Psoas muscle (tissue), 8 donors: ENCODE results near the gene ABHD10. TPM values are rescaled to one million over a fixed set of nuclear protein-coding genes. Genes with fewer than 3 reads are reported as not detected.

Source experiments
- ATAC-seq, 4 donors: fragments of 200-7000 bp; cut with Tn5 transposase; one replicate each; pipeline ENCODE4 v1.9.1; 2020; ENCODE audit warnings: moderate library complexity in 3 of 4, mild to moderate bottlenecking in 2 of 4
- DNase-seq, 2 donors: peaks; one replicate each; pipeline ENCODE4 v3.0.0-alpha.2; 2020
- H3K27ac ChIP-seq: fragments of 200-600 bp; one replicate; pipeline ENCODE4 v1.8.0; 2022
- H3K27me3 ChIP-seq, 3 donors: fragments of 200-600 bp in 1 of 3; one replicate each; pipeline versions ENCODE4 v1.6.1 to v1.8.0; 2013 to 2022; ENCODE audit warnings: low read length in 2 of 3, mild to moderate bottlenecking in 2 of 3, moderate library complexity in 1 of 3; ENCODE audit not compliant: insufficient read depth in 3 of 3
- H3K36me3 ChIP-seq, 2 donors: fragments of 200-600 bp in 1 of 2; one replicate each; pipeline versions ENCODE4 v1.6.1 to v1.8.0; 2013 to 2022; ENCODE audit warnings: low read depth in 1 of 2, mild to moderate bottlenecking in 1 of 2, moderate library complexity in 1 of 2; ENCODE audit not compliant: insufficient read depth in 1 of 2
- H3K4me1 ChIP-seq: fragments of 200-600 bp; one replicate; pipeline ENCODE4 v1.8.0; 2022
- H3K4me3 ChIP-seq: fragments of 200-600 bp; one replicate; pipeline ENCODE4 v1.8.0; 2022; ENCODE audit warnings: mild to moderate bottlenecking
- H3K9me3 ChIP-seq: fragments of 200-600 bp; one replicate; pipeline ENCODE4 v1.8.0; 2022
- WGBS, 3 donors: extraction: QIAGEN DNeasy Blood & Tissue Kit; methylation state at CpG; one replicate each; pipeline versions ENCODE4 v1.1.6 to v1.1.7; 2013; 5-methylcytosine and 5-hydroxymethylcytosine counted together
- intact Hi-C, 2 donors: fragments of 100-400 bp; cut with DNase I; formaldehyde crosslinking; loops; one replicate each; pipeline versions ENCODE4 v1.11.0 to v1.14.2; 2022
- polyA plus RNA-seq, 3 donors: library from polyadenylated mRNA; stranded (reverse); fragments of 200-250 nt; gene quantifications; one replicate each; pipeline ENCODE4 v1.2.3, GENCODE V29; 2013
- total RNA-seq, 4 donors: library from RNA; stranded (reverse); fragmentation: NEBNext Ultra II Directional in 2 of 4; extraction: Animal tissue kit (Norgen Biotek cat#: 25700) in 2 of 4; gene quantifications; one replicate each; pipeline versions ENCODE4 v1.2.1 to v1.2.4, GENCODE V29; 2021 to 2023
- TF ChIP-seq, protein P1 (sequence below): fragments of 200-600 bp; IDR thresholded peaks from one replicate; pipeline ENCODE4 v1.8.0; 2022; ENCODE audit warnings: antibody characterized with exemption
- donor health status: healthy with polysubstance abuse.
- donor health status: DM: no; HTN: no; CAD: no; lungs with moderate emphysema.
- donor health status: Bipolar disorder and iron deficiency.
- donor health status: healthy.
- donor health status: DM: yes; HTN: yes; CAD: no.
- donor health status: DM: no; HTN: no; CAD: no.
- donor health status: DM: no; HTN: no; CAD: no.
- donor health status: DM: yes; HTN: yes; CAD: no.

ABHD10 gene
- total and polyA plus RNA-seq, 7 donors: 6.1 to 17.1 (median 12.9) TPM

GRCh38 chr3:112018712-112019111 is 39.9 kb downstream of the ABHD10 start:
- Histone ChIP-seq H3K4me1 (no peaks in the 10 kb centered on the region), H3K27me3 (no peaks in the 10 kb centered on the region), H3K27ac (no peak overlapping the region), H3K36me3 (no peaks in the 10 kb centered on the region), H3K9me3 (no peaks in the 10 kb centered on the region), H3K4me3 (no peak overlapping the region)
- DNase-seq (no peak), ATAC-seq (no peak)
- intact Hi-C loops: no loop called here
- WGBS, 3 donors: 95 to 99% (median 97%) methylated on average over 4 of the region's 4 CpGs
- TF ChIP-seq, protein P1, sequence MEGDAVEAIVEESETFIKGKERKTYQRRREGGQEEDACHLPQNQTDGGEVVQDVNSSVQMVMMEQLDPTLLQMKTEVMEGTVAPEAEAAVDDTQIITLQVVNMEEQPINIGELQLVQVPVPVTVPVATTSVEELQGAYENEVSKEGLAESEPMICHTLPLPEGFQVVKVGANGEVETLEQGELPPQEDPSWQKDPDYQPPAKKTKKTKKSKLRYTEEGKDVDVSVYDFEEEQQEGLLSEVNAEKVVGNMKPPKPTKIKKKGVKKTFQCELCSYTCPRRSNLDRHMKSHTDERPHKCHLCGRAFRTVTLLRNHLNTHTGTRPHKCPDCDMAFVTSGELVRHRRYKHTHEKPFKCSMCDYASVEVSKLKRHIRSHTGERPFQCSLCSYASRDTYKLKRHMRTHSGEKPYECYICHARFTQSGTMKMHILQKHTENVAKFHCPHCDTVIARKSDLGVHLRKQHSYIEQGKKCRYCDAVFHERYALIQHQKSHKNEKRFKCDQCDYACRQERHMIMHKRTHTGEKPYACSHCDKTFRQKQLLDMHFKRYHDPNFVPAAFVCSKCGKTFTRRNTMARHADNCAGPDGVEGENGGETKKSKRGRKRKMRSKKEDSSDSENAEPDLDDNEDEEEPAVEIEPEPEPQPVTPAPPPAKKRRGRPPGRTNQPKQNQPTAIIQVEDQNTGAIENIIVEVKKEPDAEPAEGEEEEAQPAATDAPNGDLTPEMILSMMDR: no peak

GRCh38 chr3:112019716-112020115 is 40.9 kb downstream of the ABHD10 start:
- no peak overlapping the region for H3K4me3 ChIP-seq
- TF ChIP-seq, protein P1: no peak
- H3K27ac ChIP-seq: no peak overlapping the region
- intact Hi-C loops: no loop called here
- H3K4me1 ChIP-seq: no peaks in the 10 kb centered on the region
- DNase-seq (no peak), ATAC-seq (no peak)
- 69 to 82% (median 76%) methylated on average over 1 of the region's 1 CpG for WGBS, 3 donors
- no peaks in the 10 kb centered on the region for H3K27me3 ChIP-seq
- no peaks in the 10 kb centered on the region for H3K9me3 ChIP-seq
- no peaks in the 10 kb centered on the region for H3K36me3 ChIP-seq

GRCh38 chr3:112020674-112021085 is 41.9 kb downstream of the ABHD10 start:
- no peak for ATAC-seq
- intact Hi-C loops: no loop called here
- H3K27me3 ChIP-seq: no peaks in the 10 kb centered on the region
- H3K4me1 ChIP-seq: no peaks in the 10 kb centered on the region
- no peak overlapping the region for H3K4me3 ChIP-seq
- TF ChIP-seq, protein P1: no peak
- no peak for DNase-seq
- no peak overlapping the region for H3K27ac ChIP-seq
- H3K9me3 ChIP-seq: no peaks in the 10 kb centered on the region
- WGBS, 3 donors: 87 to 97% (median 94%) methylated on average over 1 of the region's 1 CpG
- no peaks in the 10 kb centered on the region for H3K36me3 ChIP-seq

DNA sequence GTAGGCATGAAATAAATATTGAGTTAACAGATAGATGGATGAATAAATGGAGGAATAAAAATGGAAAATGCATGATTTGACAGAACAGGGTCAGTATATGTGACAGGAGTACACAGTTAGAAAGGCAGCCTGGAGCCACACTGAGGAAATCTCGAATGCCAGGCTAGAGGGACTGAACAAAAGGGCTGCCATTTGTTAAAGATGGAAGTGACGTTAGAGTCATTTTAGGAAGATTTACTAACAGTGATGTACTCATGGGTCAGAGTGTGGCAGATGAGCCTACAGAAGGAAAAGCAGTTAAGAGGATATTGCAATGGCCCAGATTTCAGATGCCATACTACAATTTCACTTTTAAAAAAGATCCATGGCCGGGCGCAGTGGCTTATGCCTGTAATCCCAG is 48.3 kb downstream of the ABHD10 start:
- H3K27ac ChIP-seq: no peak overlapping the region
- 78 to 83% (median 82%) methylated on average over 4 of the region's 4 CpGs for WGBS, 3 donors

GRCh38 chr3:112027826-112028225 is 49.0 kb downstream of the ABHD10 start:
- intact Hi-C loops: no loop called here
- TF ChIP-seq, protein P1: no peak
- no peak overlapping the region for H3K27ac ChIP-seq
- WGBS, 3 donors: 57 to 62% (median 61%) methylated on average over 4 of the region's 4 CpGs
- H3K4me3 ChIP-seq: no peak overlapping the region
- H3K9me3 ChIP-seq: no peaks in the 10 kb centered on the region
- DNase-seq: no peak
- H3K4me1 ChIP-seq: no peaks in the 10 kb centered on the region
- no peaks in the 10 kb centered on the region for H3K36me3 ChIP-seq
- no peaks in the 10 kb centered on the region for H3K27me3 ChIP-seq
- no peak for ATAC-seq

More for the DNA sequence above, 48.3 kb downstream of the ABHD10 start:
- intact Hi-C loops: no loop called here
- TF ChIP-seq, protein P1: no peak
- DNase-seq (no peak), ATAC-seq (no peak)
- H3K9me3 ChIP-seq: no peaks in the 10 kb centered on the region
- no peaks in the 10 kb centered on the region for H3K36me3 ChIP-seq
- H3K27me3 ChIP-seq: no peaks in the 10 kb centered on the region
- H3K4me1 ChIP-seq: no peaks in the 10 kb centered on the region
- H3K4me3 ChIP-seq: no peak overlapping the region
